GM18870 (cell line): ENCODE results near the gene CKS1B.
"Not testable (repeated sequence)": the region's sequence is repeated elsewhere in the genome, so short reads cannot be mapped to it uniquely, and the experiment has no call there.

Source experiments
- ATAC-seq: cut with Tn5 transposase; IDR thresholded peaks from one replicate; pipeline ENCODE4 v1.9.1; 2021; ENCODE audit warnings: moderate library complexity; ENCODE audit not compliant: unreplicated experiment

The CKS1B gene

GRCh38 chr1:154962795-154963330 is 11.6 kb upstream of the CKS1B start:
- no peak for ATAC-seq

GRCh38 chr1:154963643-154964042 is 10.8 kb upstream of the CKS1B start:
- no peak for ATAC-seq

GRCh38 chr1:154964359-154964758 is 10.1 kb upstream of the CKS1B start:
- no peak for ATAC-seq

- ATAC-seq: no peak
These were observed 8.4 kb upstream of the CKS1B start for GRCh38 chr1:154966111-154966510.

GRCh38 chr1:154967331-154967950 is 7.0 kb upstream of the CKS1B start:
- no peak for ATAC-seq

GRCh38 chr1:154968731-154969130 is 5.8 kb upstream of the CKS1B start:
- ATAC-seq: no peak

- no peak for ATAC-seq
These were observed 5.2 kb upstream of the CKS1B start for GRCh38 chr1:154969246-154969645.

GRCh38 chr1:154969860-154970452 is 4.5 kb upstream of the CKS1B start:
- ATAC-seq: no peak

- no peak for ATAC-seq
These were observed 3.7 kb upstream of the CKS1B start, which contains the start of gene SHC1 for GRCh38 chr1:154970631-154971340. SHC1 (minus strand) TSS chr1:154970747; CDS start chr1:154970526, 221 bp downstream.

- no peak for ATAC-seq
These were observed 3.0 kb upstream of the CKS1B start for GRCh38 chr1:154971341-154971998.

- no peak for ATAC-seq
These were observed 2.3 kb upstream of the CKS1B start for GRCh38 chr1:154972213-154972516.

GRCh38 chr1:154972517-154973343 is 1.8 kb upstream of the CKS1B start:
- ATAC-seq: no peak

GRCh38 chr1:154973344-154974101 is 958 bp upstream of the CKS1B start:
- ATAC-seq: no peak

- peak; percentile 47 for ATAC-seq
These were observed 427 bp downstream of the CKS1B start for GRCh38 chr1:154974808-154975408.

GRCh38 chr1:154975409-154976059 is 1.1 kb downstream of the CKS1B start:
- ATAC-seq: no peak

- ATAC-seq: not testable (repeated sequence)
These were observed 3.3 kb downstream of the CKS1B start for GRCh38 chr1:154977762-154978161.

GRCh38 chr1:154978360-154978759 is 3.9 kb downstream of the CKS1B start:
- no peak for ATAC-seq

- ATAC-seq: no peak
These were observed 7.9 kb downstream of the CKS1B start for GRCh38 chr1:154982341-154982740.
